Naive thymus-derived CD4-positive, alpha-beta T cell (primary cell): ENCODE data around the gene MAPKAP1. TPM values are rescaled to one million over a fixed set of nuclear protein-coding genes. Genes with fewer than 3 reads are reported as not detected.

ENCODE experiments used
- ATAC-seq: fragments of 150-1000 bp; cut with Tn5 transposase; 2 replicates; pipeline ENCODE4 v1.10.0; 2021; ENCODE audit warnings: mild to moderate bottlenecking, moderate library complexity
- CTCF ChIA-PET: fragments of 350-600 bp; sonication (Branson Sonifier 250); formaldehyde crosslinking; loops from one replicate; lab custom pipeline; 2021; ENCODE audit warnings: antibody characterized with exemption; lab: Charles Lee
- POLR2A ChIA-PET: fragments of 350-600 bp; sonication (Branson Sonifier 250); formaldehyde crosslinking; loops from one replicate; lab custom pipeline; 2021; ENCODE audit warnings: antibody characterized with exemption, inconsistent platforms; lab: Charles Lee
- DNase-seq, 9 donors: peaks; one replicate each; pipeline versions ENCODE4 v3.0.0 to v3.0.0-alpha.2; 2020 to 2022; ENCODE audit warnings: mixed read lengths in 1 of 9
- H3K27ac ChIP-seq: one replicate; pipeline ENCODE4 v1.7.0; 2013; ENCODE audit warnings: mild to moderate bottlenecking, low read depth, low read length, moderate library complexity
- H3K27me3 ChIP-seq, 2 donors: one replicate each; pipeline ENCODE4 v1.7.0; 2013; ENCODE audit warnings: low read length in 2 of 2, mild to moderate bottlenecking in 2 of 2, moderate library complexity in 2 of 2; ENCODE audit not compliant: control insufficient read depth in 2 of 2, insufficient read depth in 2 of 2
- H3K36me3 ChIP-seq, 3 experiments: 1 replicate in 2 of 3; 2 replicates in 1 of 3; pipeline ENCODE4 v1.7.0; 2013; ENCODE audit warnings: low read length in 3 of 3, mild to moderate bottlenecking in 3 of 3, moderate library complexity in 1 of 3; ENCODE audit not compliant: insufficient read depth in 3 of 3, control insufficient read depth in 2 of 3
- H3K4me1 ChIP-seq, 2 donors: one replicate each; pipeline ENCODE4 v1.7.0; 2013; ENCODE audit warnings: low read length in 2 of 2, mild to moderate bottlenecking in 2 of 2, moderate library complexity in 1 of 2; ENCODE audit not compliant: control insufficient read depth in 2 of 2, insufficient read depth in 2 of 2
- H3K4me3 ChIP-seq: 2 replicates; pipeline ENCODE4 v1.7.0; 2013; ENCODE audit warnings: mild to moderate bottlenecking, low read length
- H3K9me3 ChIP-seq, 3 experiments: 1 replicate in 2 of 3; 2 replicates in 1 of 3; pipeline ENCODE4 v1.7.0; 2013; ENCODE audit warnings: low read length in 3 of 3; ENCODE audit not compliant: control insufficient read depth in 2 of 3
- H3K27ac Mint-ChIP-seq, 9 donors: one replicate each; pipeline ENCODE4 v1.8.0; 2020 to 2022; ENCODE audit warnings: mixed read lengths in 9 of 9, mild to moderate bottlenecking in 8 of 9, moderate library complexity in 5 of 9, inconsistent platforms in 2 of 9
- H3K27me3 Mint-ChIP-seq, 5 donors: one replicate each; pipeline ENCODE4 v1.8.0; 2021 to 2022; ENCODE audit warnings: mixed read lengths in 5 of 5, mild to moderate bottlenecking in 1 of 5
- H3K36me3 Mint-ChIP-seq, 5 donors: one replicate each; pipeline ENCODE4 v1.8.0; 2020 to 2022; ENCODE audit warnings: mixed read lengths in 5 of 5, mild to moderate bottlenecking in 3 of 5, inconsistent platforms in 1 of 5
- H3K4me1 Mint-ChIP-seq, 7 donors: one replicate each; pipeline ENCODE4 v1.8.0; 2020 to 2022; ENCODE audit warnings: mixed read lengths in 7 of 7, mild to moderate bottlenecking in 3 of 7, inconsistent platforms in 1 of 7
- H3K4me3 Mint-ChIP-seq, 10 donors: one replicate each; pipeline ENCODE4 v1.8.0; 2020 to 2022; ENCODE audit warnings: mild to moderate bottlenecking in 10 of 10, mixed read lengths in 10 of 10, moderate library complexity in 6 of 10, inconsistent platforms in 2 of 10
- H3K9me3 Mint-ChIP-seq, 11 donors: one replicate each; pipeline ENCODE4 v1.8.0; 2020 to 2022; ENCODE audit warnings: mixed read lengths in 11 of 11, mild to moderate bottlenecking in 4 of 11, inconsistent platforms in 1 of 11, moderate library complexity in 1 of 11
- intact Hi-C, 2 donors: fragments of 100-400 bp; cut with micrococcal nuclease; formaldehyde crosslinking; loops; one replicate each; pipeline ENCODE4 v1.15.1; 2023
- polyA plus RNA-seq, 2 donors: library from polyadenylated mRNA; unstranded; fragments of 300-500 nt; fragmentation: Illumina TruSeq; gene quantifications; one replicate each; pipeline ENCODE4 v1.2.3, GENCODE V29; 2021
- total RNA-seq, 6 experiments: library from RNA in 5 of 6; stranded (reverse) in 5 of 6; gene quantifications; 1 replicate in 5 of 6; 2 replicates in 1 of 6; pipeline ENCODE4 v1.2.3 and lab custom pipeline; 2021 to 2026

Gene MAPKAP1
- total and polyA plus RNA-seq, 7 experiments from 2014 or later = 41.3 to 73.6 (median 55.8) TPM

GRCh38 chr9:125425170-125425897 lies 281.7 kb downstream of the MAPKAP1 start:
- ChIA-PET CTCF (no interaction called here), POLR2A (no interaction called here)
- Histone ChIP-seq H3K27me3 (no peaks in the 10 kb centered on the region), H3K9me3 (no peaks in the 10 kb centered on the region), H3K4me3 (no peak overlapping the region), H3K36me3 (no peaks in the 10 kb centered on the region), H3K27ac (no peak overlapping the region), H3K4me1 (no peaks in the 10 kb centered on the region)
- H3K4me1 Mint-ChIP-seq = no peaks in the 10 kb centered on the region
- no peaks in the 10 kb centered on the region for H3K9me3 Mint-ChIP-seq
- no peak overlapping the region for H3K27ac Mint-ChIP-seq
- DNase-seq (no peak), ATAC-seq (no peak)
- H3K36me3 Mint-ChIP-seq = no peaks in the 10 kb centered on the region
- peaks cover 0 to 1% (median 0%) of the 10 kb centered on the region in 5 donors for H3K27me3 Mint-ChIP-seq
- intact Hi-C loops = no loop called here
- H3K4me3 Mint-ChIP-seq = no peak overlapping the region

GRCh38 chr9:125423964-125424363 lies 283.0 kb downstream of the MAPKAP1 start:
- Histone ChIP-seq H3K9me3 (no peaks in the 10 kb centered on the region), H3K4me3 (no peak overlapping the region), H3K36me3 (no peaks in the 10 kb centered on the region), H3K27ac (no peak overlapping the region), H3K27me3 (no peaks in the 10 kb centered on the region), H3K4me1 (no peaks in the 10 kb centered on the region)
- intact Hi-C loops = no loop called here
- no peak overlapping the region for H3K27ac Mint-ChIP-seq
- H3K9me3 Mint-ChIP-seq = no peaks in the 10 kb centered on the region
- DNase-seq (no peak), ATAC-seq (no peak)
- POLR2A ChIA-PET = no interaction called here
- H3K4me1 Mint-ChIP-seq = no peaks in the 10 kb centered on the region
- H3K27me3 Mint-ChIP-seq = peaks cover 0 to 3% (median 0%) of the 10 kb centered on the region in 5 donors
- no peak overlapping the region for H3K4me3 Mint-ChIP-seq
- CTCF ChIA-PET = no interaction called here
- H3K36me3 Mint-ChIP-seq = no peaks in the 10 kb centered on the region

GRCh38 chr9:125422853-125423252 lies 284.2 kb downstream of the MAPKAP1 start:
- no peaks in the 10 kb centered on the region for H3K4me1 ChIP-seq
- no peaks in the 10 kb centered on the region for H3K4me1 Mint-ChIP-seq
- H3K9me3 ChIP-seq = no peaks in the 10 kb centered on the region
- peaks cover 0 to 3% (median 0%) of the 10 kb centered on the region in 5 donors for H3K27me3 Mint-ChIP-seq
- CTCF ChIA-PET = no interaction called here
- no peak overlapping the region for H3K27ac Mint-ChIP-seq
- H3K27me3 ChIP-seq = no peaks in the 10 kb centered on the region
- H3K36me3 ChIP-seq = no peaks in the 10 kb centered on the region
- no peak overlapping the region for H3K4me3 ChIP-seq
- no peaks in the 10 kb centered on the region for H3K9me3 Mint-ChIP-seq
- H3K4me3 Mint-ChIP-seq = no peak overlapping the region
- ATAC-seq (no peak), DNase-seq (no peak)
- intact Hi-C loops = no loop called here
- POLR2A ChIA-PET = interaction anchor here (0.6 kb wide), 1 partner anchor 658 kb away, joined by 3 read pairs; no protein-coding TSS in a partner anchor
- no peaks in the 10 kb centered on the region for H3K36me3 Mint-ChIP-seq
- no peak overlapping the region for H3K27ac ChIP-seq

GRCh38 chr9:125421591-125422181 lies 285.3 kb downstream of the MAPKAP1 start:
- CTCF ChIA-PET = no interaction called here

GRCh38 chr9:125421166-125421565 lies 285.8 kb downstream of the MAPKAP1 start:
- CTCF ChIA-PET = interaction anchor here (1.1 kb wide), 1 partner anchor 809 kb away, joined by 3 read pairs; no protein-coding TSS in a partner anchor
- no peaks in the 10 kb centered on the region for H3K9me3 ChIP-seq
- ATAC-seq = no peak
- Mint-ChIP-seq H3K36me3 (no peaks in the 10 kb centered on the region), H3K4me3 (no peak overlapping the region), H3K9me3 (no peaks in the 10 kb centered on the region), H3K27ac (no peak overlapping the region), H3K4me1 (no peaks in the 10 kb centered on the region), H3K27me3 (peaks cover 0 to 3% (median 0%) of the 10 kb centered on the region in 5 donors)
- no peak overlapping the region for H3K4me3 ChIP-seq
- DNase-seq = no peak
- no peak overlapping the region for H3K27ac ChIP-seq
- intact Hi-C loops = no loop called here
- POLR2A ChIA-PET = no interaction called here
- no peaks in the 10 kb centered on the region for H3K27me3 ChIP-seq
- H3K36me3 ChIP-seq = no peaks in the 10 kb centered on the region
- H3K4me1 ChIP-seq = no peaks in the 10 kb centered on the region

More at GRCh38 chr9:125421591-125422181, 285.3 kb downstream of the MAPKAP1 start:
- intact Hi-C loops = no loop called here
- Histone ChIP-seq H3K27me3 (no peaks in the 10 kb centered on the region), H3K27ac (no peak overlapping the region), H3K9me3 (no peaks in the 10 kb centered on the region), H3K4me3 (no peak overlapping the region), H3K4me1 (no peaks in the 10 kb centered on the region), H3K36me3 (no peaks in the 10 kb centered on the region)
- ATAC-seq (no peak), DNase-seq (no peak)
- no peaks in the 10 kb centered on the region for H3K4me1 Mint-ChIP-seq
- no peaks in the 10 kb centered on the region for H3K9me3 Mint-ChIP-seq
- H3K27me3 Mint-ChIP-seq = peaks cover 0 to 3% (median 0%) of the 10 kb centered on the region in 5 donors
- no peak overlapping the region for H3K4me3 Mint-ChIP-seq
- H3K27ac Mint-ChIP-seq = no peak overlapping the region
- POLR2A ChIA-PET = no interaction called here
- H3K36me3 Mint-ChIP-seq = no peaks in the 10 kb centered on the region

- no peaks in the 10 kb centered on the region for H3K36me3 Mint-ChIP-seq
- CTCF ChIA-PET = no interaction called here
- DNase-seq (no peak), ATAC-seq (no peak)
- POLR2A ChIA-PET = no interaction called here
- no peaks in the 10 kb centered on the region for H3K4me1 ChIP-seq
- H3K36me3 ChIP-seq = no peaks in the 10 kb centered on the region
- H3K27me3 ChIP-seq = no peaks in the 10 kb centered on the region
- H3K4me3 ChIP-seq = no peak overlapping the region
- intact Hi-C loops = no loop called here
- no peaks in the 10 kb centered on the region for H3K9me3 Mint-ChIP-seq
- H3K4me1 Mint-ChIP-seq = no peaks in the 10 kb centered on the region
- H3K9me3 ChIP-seq = no peaks in the 10 kb centered on the region
- no peak overlapping the region for H3K27ac ChIP-seq
- no peak overlapping the region for H3K27ac Mint-ChIP-seq
- no peak overlapping the region for H3K4me3 Mint-ChIP-seq
- H3K27me3 Mint-ChIP-seq = peaks cover 0 to 3% (median 0%) of the 10 kb centered on the region in 5 donors
Measured at GRCh38 chr9:125418404-125418803, 288.6 kb downstream of the MAPKAP1 start.

- Mint-ChIP-seq H3K36me3 (no peaks in the 10 kb centered on the region), H3K4me3 (no peak overlapping the region), H3K9me3 (no peaks in the 10 kb centered on the region), H3K27ac (no peak overlapping the region), H3K27me3 (peaks cover 0 to 6% (median 0%) of the 10 kb centered on the region in 5 donors), H3K4me1 (no peaks in the 10 kb centered on the region)
- Histone ChIP-seq H3K27ac (no peak overlapping the region), H3K9me3 (no peaks in the 10 kb centered on the region), H3K4me1 (no peaks in the 10 kb centered on the region), H3K4me3 (no peak overlapping the region), H3K27me3 (no peaks in the 10 kb centered on the region), H3K36me3 (no peaks in the 10 kb centered on the region)
- POLR2A ChIA-PET = no interaction called here
- DNase-seq (no peak), ATAC-seq (no peak)
- intact Hi-C loops = no loop called here
- CTCF ChIA-PET = no interaction called here
Measured at GRCh38 chr9:125416517-125416916, 290.5 kb downstream of the MAPKAP1 start.
